ENCODE results near the gene TLL1.

The TLL1 gene

DNA sequence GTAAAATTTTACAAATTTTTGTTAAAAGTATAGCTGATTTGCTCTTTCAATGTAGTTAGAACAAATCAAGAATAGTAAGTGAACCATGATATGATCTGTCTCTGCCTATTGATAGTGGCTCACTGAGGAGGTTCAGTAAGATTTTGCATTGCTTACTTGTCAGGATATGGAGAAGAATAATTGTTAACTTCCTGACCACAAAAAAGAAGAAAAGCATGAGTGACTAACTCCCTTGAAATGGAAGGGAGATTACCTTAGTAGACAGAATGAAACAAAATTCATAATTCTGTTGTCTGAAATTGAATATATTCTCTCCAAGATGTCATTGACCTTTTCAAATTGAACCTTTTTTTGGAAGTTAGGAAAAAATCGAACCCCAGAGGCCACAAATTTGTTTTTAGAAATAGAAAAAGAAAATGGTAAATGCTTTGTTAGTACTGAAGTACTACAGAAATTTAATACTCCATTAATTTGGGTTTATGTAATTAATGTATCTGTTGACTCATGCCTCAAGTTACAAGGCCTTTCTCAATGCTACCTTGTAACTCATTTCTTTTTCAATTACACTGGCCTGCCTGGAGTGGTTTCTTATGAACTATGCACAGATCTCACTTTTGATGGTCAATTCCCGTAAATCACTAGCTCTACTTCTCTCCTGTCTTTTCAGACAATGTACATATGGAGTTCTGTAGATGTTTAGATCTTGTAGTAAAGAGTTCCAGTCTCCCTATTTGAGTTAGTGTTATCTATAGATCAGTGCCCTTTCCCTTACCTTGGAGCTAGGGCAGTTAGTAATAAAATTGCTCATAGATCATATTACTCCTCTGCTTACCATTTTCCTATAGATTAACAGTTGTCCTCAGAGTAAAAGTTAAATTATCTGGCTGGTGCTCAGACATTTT, 139.3 kb downstream of the TLL1 start:
- Histone ChIP-seq H3K27me3 (replicated peaks; ENCODE audit: insufficient read depth, low read length) (no peaks in the 10 kb centered on the region), H3K4me3 (ENCODE audit: low read length) (no peak overlapping the region), H3K36me3 (replicated peaks; ENCODE audit: insufficient read depth, low read length) (no peaks in the 10 kb centered on the region), H3K27ac (ENCODE audit: low read length) (no peak overlapping the region), H3K4me2 (ENCODE audit: low read depth, low read length) (no peak overlapping the region), H3F3A (ENCODE audit: insufficient read depth, low read length) (no peaks in the 10 kb centered on the region), H3K9me3 (replicated peaks; ENCODE audit: insufficient read depth, low read length) (no peaks in the 10 kb centered on the region), H3K9ac (ENCODE audit: low read length) (no peak overlapping the region), H2AFZ (ENCODE audit: low read length) (no peak overlapping the region), H3K9me2 (replicated peaks; ENCODE audit: insufficient read depth, low read length) (no peaks in the 10 kb centered on the region), H3K79me2 (ENCODE audit: low read length) (no peaks in the 10 kb centered on the region), H4K20me1 (ENCODE audit: insufficient read depth, low read length) (no peaks in the 10 kb centered on the region), H3K4me1 (ENCODE audit: low read length) (no peaks in the 10 kb centered on the region)
- TF ChIP-seq EZH2phosphoT487 (IDR thresholded peaks at IDR 0.05; ENCODE audit: low read length) (no peak), EZH2 (optimal IDR thresholded peaks at IDR 0.05; ENCODE audit: low read depth, low read length) (no peak)
- TF ChIP-seq, protein P1, sequence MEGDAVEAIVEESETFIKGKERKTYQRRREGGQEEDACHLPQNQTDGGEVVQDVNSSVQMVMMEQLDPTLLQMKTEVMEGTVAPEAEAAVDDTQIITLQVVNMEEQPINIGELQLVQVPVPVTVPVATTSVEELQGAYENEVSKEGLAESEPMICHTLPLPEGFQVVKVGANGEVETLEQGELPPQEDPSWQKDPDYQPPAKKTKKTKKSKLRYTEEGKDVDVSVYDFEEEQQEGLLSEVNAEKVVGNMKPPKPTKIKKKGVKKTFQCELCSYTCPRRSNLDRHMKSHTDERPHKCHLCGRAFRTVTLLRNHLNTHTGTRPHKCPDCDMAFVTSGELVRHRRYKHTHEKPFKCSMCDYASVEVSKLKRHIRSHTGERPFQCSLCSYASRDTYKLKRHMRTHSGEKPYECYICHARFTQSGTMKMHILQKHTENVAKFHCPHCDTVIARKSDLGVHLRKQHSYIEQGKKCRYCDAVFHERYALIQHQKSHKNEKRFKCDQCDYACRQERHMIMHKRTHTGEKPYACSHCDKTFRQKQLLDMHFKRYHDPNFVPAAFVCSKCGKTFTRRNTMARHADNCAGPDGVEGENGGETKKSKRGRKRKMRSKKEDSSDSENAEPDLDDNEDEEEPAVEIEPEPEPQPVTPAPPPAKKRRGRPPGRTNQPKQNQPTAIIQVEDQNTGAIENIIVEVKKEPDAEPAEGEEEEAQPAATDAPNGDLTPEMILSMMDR (IDR thresholded peaks at IDR 0.05; ENCODE audit: low read length): no peak
- DNase-seq: no peak

DNA sequence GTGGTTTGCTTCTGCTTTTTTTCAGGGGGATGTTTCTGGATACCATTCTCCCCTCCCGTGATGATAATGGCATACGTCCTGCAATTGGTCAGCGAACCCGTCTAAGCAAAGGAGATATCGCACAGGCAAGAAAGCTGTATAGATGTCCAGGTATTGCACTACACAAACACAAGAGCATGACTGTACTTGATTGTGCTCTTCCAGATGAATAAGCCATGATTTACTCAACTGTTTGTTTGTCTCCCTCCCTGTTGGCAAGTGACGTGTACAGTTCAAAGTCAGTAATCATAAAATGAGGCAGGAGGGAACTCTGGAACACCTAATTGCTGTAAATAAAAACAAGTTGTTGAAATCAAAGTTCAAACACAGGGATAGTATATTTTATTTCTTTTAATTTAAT, 141.4 kb downstream of the TLL1 start:
- no peak overlapping the region for H3K9ac ChIP-seq (ENCODE audit: low read length)
- H4K20me1 ChIP-seq (ENCODE audit: insufficient read depth, low read length): no peaks in the 10 kb centered on the region
- H3K79me2 ChIP-seq (ENCODE audit: low read length): no peaks in the 10 kb centered on the region
- H3K9me2 ChIP-seq (replicated peaks; ENCODE audit: insufficient read depth, low read length): no peaks in the 10 kb centered on the region
- TF ChIP-seq, protein P1 (IDR thresholded peaks at IDR 0.05; ENCODE audit: low read length): no peak
- TF ChIP-seq EZH2 (optimal IDR thresholded peaks at IDR 0.05; ENCODE audit: low read depth, low read length) (no peak), EZH2phosphoT487 (IDR thresholded peaks at IDR 0.05; ENCODE audit: low read length) (no peak)
- no peak overlapping the region for H3K27ac ChIP-seq (ENCODE audit: low read length)
- H3F3A ChIP-seq (ENCODE audit: insufficient read depth, low read length): no peaks in the 10 kb centered on the region
- no peak overlapping the region for H3K4me2 ChIP-seq (ENCODE audit: low read depth, low read length)
- no peaks in the 10 kb centered on the region for H3K9me3 ChIP-seq (replicated peaks; ENCODE audit: insufficient read depth, low read length)
- no peaks in the 10 kb centered on the region for H3K36me3 ChIP-seq (replicated peaks; ENCODE audit: insufficient read depth, low read length)
- no peak for DNase-seq
- no peaks in the 10 kb centered on the region for H3K27me3 ChIP-seq (replicated peaks; ENCODE audit: insufficient read depth, low read length)
- H3K4me1 ChIP-seq (ENCODE audit: low read length): no peaks in the 10 kb centered on the region
- H2AFZ ChIP-seq (ENCODE audit: low read length): no peak overlapping the region
- H3K4me3 ChIP-seq (ENCODE audit: low read length): no peak overlapping the region

DNA sequence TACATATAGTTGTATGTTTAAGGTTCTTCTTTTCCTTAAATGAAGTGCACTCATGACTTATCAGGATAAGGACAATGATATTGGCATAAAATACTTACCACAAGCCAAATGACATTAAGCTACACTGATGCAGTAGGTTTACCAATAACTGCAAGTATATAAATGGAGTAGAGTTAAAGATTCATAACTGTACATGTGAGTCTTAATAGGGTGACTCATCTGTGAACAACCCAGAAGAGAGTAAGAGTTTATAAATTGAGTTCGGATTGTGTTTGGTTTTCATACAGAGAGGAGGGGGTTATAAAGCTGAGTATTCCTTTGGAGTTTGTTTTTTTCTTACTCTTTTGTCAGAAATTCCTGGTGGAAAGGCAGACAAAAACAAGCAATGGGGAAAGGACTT, 144.8 kb downstream of the TLL1 start:
- TF ChIP-seq EZH2 (optimal IDR thresholded peaks at IDR 0.05; ENCODE audit: low read depth, low read length) (no peak), EZH2phosphoT487 (IDR thresholded peaks at IDR 0.05; ENCODE audit: low read length) (no peak)
- TF ChIP-seq, protein P1 (IDR thresholded peaks at IDR 0.05; ENCODE audit: low read length): no peak
- no peaks in the 10 kb centered on the region for H3K27me3 ChIP-seq (replicated peaks; ENCODE audit: insufficient read depth, low read length)
- H3K27ac ChIP-seq (ENCODE audit: low read length): no peak overlapping the region
- H3K9ac ChIP-seq (ENCODE audit: low read length): no peak overlapping the region
- H3K4me3 ChIP-seq (ENCODE audit: low read length): no peak overlapping the region
- no peaks in the 10 kb centered on the region for H3K9me3 ChIP-seq (replicated peaks; ENCODE audit: insufficient read depth, low read length)
- no peaks in the 10 kb centered on the region for H3K36me3 ChIP-seq (replicated peaks; ENCODE audit: insufficient read depth, low read length)
- H3F3A ChIP-seq (ENCODE audit: insufficient read depth, low read length): no peaks in the 10 kb centered on the region
- no peaks in the 10 kb centered on the region for H4K20me1 ChIP-seq (ENCODE audit: insufficient read depth, low read length)
- H3K79me2 ChIP-seq (ENCODE audit: low read length): no peaks in the 10 kb centered on the region
- no peak for DNase-seq
- no peak overlapping the region for H3K4me2 ChIP-seq (ENCODE audit: low read depth, low read length)
- no peak overlapping the region for H2AFZ ChIP-seq (ENCODE audit: low read length)
- H3K4me1 ChIP-seq (ENCODE audit: low read length): no peaks in the 10 kb centered on the region
- H3K9me2 ChIP-seq (replicated peaks; ENCODE audit: insufficient read depth, low read length): no peaks in the 10 kb centered on the region

All from MM.1S (cell line).